NCI-H2227 (cell line): ENCODE data around the gene ANGPTL4.
A peak's percentile ranks its signal among the peaks of the same experiment; 100 is the strongest.
"Not testable (repeated sequence)": the region's sequence is repeated elsewhere in the genome, so short reads cannot be mapped to it uniquely, and the experiment has no call there.

Experiments used
- DNase-seq: peaks from one replicate; lab custom pipeline; 2025; ENCODE audit not compliant: unreplicated experiment; lab: John Stamatoyannopoulos, UW

Gene ANGPTL4

DNA sequence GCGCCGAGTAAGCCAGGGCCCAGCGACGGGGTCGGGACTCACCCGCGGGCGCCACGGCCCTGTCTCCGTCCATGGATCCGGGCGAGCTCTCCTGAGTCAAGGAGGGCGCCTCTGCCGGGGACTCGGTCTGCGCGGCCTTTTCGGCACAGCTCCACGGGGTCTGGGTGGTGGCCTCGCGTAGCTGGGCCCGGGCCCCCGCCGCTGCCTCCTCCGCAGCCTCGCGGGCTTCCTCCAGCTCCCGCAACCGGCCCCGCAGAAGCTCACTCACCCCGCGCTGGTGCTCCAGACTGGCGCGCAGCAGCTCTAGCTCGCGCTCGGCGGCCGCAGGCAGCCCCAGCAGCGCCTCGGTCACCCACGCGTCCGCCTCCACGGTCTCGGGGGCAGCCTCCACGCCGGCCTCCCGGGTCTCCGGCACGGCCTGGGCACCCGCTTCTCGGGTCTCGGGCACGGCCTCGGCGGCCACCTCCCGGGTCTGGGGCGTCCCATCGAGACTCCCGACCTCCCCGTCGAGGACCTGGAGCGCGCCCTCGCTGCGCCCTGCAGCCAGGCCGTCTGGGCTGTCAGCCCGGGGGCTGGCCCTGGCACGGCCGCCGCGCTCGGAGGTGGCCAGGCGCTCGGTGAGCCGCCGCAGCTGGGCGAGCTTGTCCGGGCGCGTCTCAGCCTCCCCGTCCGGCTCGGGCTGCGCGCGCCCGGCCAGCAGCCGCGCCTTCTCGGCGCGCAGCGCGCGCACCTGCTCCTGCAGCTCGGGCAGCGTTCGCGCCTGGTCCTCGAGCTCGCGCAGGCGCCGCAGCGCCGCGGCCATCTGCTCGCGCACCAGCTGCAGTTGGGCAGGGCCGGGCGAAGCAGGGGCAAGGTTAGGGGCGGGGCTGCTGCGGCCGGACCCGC is 29.3 kb upstream of the ANGPTL4 start:
- peak; percentile 88 for DNase-seq

DNA sequence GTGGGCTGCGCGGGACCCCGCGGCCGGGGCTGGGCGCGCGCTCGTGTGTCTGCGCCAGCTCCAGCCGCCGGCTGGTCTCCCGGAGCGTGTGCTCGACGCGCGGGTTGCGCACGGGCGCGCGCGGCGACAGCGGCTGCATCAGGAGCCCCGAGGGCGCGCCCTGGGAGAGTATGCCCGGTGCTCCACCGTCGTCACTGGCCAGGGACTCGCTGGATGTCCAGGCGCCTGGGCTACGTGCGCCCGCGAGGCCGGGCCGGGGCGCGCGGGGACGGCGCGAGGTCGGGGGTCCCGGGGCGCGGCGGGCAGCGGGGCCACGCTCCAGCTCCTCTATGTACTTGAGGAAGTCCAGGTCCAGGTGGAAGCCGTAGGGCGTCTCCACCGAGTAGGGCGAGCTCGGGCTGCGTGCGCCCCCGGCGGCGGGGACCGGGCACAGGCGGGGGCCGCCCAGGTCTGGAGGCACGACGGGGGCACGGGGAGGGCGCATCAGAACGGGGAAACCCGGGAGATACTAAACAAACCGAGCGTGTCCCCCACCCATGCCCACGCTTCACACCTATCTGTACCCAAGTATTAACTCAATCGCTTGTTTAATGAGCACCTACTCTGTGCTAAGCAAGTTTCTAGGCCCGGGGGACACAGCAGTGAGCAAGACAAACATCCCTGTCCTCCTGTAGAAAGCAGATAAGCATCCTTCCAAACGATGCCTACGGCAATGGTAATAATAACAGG is 28.4 kb upstream of the ANGPTL4 start:
- DNase-seq = peak; percentile 46

DNA sequence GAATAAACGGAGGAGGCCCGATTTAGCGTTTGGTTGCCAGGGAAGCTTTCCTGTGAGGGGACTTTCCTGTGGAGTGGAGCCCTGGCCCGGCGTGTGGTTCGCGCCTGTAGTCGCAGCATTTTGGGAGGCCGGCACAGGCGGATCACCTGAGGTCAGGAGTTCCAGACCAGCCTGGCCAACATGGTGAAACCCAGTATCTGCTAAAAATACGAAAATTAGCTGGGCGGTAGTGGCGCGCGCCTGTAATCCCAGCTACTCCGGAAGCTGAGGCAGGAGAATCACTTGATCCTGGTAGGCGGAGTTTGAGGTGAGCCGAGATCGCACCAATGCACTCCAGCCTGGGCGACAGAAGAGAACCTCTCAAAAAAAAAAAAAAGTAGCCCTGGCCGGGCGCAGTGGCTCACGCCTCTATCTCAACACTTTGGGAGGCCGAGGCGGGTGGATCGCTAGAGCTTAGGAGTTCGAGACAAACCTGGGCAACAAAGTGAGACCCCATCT is 27.8 kb upstream of the ANGPTL4 start:
- no peak for DNase-seq

DNA sequence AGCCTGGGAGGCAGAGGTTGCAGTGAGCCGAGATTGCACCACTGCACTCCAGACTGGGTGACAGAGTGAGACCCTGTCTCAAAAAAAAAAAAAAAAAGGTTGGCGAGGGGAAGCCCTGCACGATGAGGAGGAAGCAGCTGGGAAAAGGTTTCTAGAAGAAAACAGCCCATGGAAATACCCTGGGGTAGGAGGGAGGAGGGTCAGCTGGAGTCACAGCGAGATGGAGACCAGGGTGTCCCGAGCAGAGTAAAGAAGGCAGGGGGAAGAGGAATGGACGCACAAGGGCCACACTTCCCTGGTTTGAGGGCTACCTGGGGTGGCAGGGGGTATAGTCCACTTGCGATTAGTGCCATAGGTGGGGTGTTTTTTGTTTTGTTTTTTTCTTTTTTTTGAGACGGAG is 27.3 kb upstream of the ANGPTL4 start:
- no peak for DNase-seq

DNA sequence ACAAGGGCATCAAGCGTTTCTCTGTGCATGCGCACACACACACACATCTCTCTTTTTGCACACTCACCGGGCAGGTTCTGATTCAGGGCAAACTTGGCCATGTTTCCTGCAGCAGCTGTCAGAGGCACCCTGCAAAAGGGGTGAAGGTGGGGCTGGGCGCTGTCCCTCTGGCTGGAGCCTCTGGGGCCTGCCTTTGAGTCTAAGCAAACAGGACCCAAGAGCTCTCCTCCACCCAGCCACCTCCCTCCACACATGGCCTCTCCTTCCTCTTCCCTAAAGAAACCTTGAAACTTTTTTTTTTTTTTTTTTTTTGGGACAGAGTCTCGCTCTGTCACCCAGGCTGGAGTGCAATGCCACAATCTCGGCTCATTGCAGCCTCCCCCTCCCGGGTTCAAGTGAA is 26.2 kb upstream of the ANGPTL4 start:
- no peak for DNase-seq

DNA sequence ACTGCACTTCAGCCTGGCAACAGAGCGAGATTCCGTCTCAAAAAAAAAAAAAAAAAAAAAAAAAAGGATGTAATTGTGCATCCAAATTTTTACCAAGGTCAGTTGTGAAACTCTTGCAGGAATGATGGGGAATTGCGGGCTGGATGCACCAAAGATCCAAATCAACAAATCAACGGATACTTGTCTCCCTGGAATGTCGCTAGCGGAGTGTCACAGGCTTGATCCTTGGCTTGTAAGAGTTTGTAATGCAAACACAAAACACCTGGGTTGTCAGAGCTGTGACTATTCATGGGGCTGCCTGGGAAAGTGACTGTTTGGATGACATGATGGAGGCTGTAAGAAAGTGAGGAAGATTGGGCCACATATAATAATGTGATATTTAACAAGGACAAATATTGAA is 25.1 kb upstream of the ANGPTL4 start:
- DNase-seq = no peak

DNA sequence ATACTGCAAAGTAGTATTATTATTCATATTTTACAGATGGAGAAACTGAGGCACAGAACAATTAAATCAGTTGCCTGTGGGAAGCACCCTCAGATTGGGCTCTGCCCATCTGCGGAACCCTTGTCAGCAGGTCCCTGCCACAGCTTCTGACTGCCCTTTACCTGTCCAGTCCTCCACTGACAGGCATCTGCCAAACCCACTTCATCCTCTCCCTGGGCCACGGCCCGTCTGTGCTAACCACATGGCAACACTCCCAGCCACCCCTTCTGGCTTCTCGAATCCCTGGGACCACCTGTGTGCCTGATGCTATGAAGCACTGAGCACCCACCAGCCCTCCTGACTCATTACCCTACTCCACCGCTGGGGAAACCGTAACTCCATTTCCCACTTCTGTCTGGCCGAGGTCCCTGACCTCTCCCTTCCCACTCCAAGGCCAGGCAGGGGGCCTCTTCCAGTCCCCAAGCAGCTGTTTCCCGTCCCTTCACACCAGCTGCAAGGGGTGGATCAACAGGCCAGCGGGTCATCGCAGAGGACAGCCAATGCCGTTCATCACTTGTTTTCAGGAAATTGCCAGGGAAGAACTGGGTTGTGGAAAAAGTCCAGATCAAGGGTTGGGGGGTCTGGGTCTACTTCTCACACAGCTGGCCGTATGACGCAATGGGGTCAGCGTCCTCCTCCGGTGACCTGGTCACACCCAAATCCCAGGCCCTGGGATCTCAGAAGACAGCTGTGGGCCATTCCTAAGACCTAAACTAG is 23.4 kb upstream of the ANGPTL4 start:
- DNase-seq = no peak

DNA sequence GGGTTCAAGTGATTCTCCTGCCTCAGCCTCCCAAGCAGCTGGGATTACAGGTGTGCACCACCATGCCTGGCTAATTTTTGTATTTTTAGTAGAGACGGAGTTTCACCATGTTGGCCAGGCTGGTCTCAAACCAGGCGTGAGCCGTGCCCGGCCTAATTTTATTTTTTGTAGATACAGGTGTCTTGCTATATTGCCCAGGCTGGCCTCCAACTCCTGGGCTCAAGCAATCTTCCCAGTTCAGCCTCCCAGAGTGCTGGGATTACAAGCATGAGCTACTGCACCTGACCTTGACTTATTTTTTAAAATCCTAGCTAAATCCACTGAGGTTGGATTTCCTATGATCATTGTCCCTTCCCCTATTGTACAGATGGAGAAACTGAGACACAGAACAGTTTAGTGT is 22.5 kb upstream of the ANGPTL4 start:
- not testable (repeated sequence) for DNase-seq

DNA sequence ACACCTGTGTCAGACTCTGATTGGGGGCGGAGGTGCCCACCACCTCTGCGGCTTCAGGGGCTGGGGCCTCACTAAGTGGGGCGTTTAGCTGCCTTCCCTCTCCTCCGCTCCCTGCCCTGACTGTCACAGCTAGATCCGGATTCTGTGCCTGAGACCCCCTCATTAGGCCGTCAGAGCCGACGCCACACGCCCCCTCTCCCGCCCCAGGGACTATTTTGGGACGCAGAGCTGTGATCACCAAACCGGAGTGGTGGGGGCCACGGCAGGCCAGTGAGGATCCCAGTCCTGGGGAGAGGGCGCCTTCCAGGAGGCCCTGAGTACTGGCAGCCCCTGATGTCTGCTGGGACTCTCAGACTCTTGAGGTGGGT is 21.7 kb upstream of the ANGPTL4 start:
- DNase-seq = no peak

DNA sequence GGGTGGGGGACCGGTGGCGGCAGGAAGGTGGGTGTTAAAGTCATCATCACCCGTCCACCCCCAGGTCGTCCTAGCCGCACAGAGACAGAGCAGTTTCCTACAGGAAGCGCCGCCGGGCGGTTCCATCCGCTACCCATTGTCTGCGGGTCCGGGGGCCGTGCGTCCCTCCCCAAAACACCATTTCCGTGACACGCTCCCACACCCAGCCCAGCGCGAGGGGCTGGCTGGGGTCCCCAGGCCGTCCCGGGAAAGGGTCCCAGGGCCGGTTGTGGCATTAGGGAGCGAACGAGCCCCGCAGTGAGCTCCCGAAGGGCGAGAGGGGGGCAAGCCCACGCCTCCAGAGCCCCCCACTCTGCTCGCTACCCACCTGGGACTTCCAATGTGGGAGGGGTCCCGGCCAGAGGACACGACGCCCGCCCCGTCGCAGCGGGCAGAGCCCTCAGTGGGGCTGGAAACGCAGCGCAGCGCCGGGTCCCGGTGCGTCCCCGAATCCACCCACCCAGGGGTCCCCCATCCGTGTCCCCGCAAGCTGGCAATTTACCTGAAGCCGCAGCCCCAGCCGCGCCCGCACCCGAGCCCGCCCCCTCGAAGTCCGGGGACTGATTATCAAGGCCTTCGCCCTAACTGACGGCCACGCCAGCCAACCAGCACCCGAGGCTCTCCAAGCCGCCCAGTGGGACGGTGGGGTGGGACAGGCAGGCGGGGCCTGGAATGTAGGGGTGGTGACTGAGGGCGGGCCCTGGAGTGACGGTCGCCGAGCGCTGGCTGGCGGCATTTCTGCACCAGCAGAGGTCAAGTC is 21.1 kb upstream of the ANGPTL4 start, which contains the start of gene KANK3:
Gene KANK3, minus strand, starts transcription at position 579 of the 799 bp plus-strand sequence. CDS start 5,434 bp downstream, outside the sequence.
- DNase-seq = peak; percentile 93

DNA sequence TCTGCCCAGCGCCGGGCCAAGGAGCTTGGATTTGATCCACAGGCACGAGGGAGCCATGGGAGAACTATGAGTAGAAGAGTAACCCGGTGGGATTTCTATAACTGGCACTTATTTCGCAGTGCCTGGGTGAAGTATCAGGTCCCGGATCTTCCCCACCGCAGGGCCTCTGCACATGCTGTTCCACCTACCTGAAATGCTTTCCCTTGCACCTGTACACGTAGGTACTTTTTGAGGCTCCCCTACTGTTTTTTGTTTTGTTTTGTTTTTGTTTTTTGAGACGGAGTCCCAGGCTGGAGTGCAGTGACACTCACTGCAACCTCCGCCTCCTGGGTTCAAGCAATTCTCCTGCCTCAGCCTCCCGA is 20.5 kb upstream of the ANGPTL4 start:
- no peak for DNase-seq

DNA sequence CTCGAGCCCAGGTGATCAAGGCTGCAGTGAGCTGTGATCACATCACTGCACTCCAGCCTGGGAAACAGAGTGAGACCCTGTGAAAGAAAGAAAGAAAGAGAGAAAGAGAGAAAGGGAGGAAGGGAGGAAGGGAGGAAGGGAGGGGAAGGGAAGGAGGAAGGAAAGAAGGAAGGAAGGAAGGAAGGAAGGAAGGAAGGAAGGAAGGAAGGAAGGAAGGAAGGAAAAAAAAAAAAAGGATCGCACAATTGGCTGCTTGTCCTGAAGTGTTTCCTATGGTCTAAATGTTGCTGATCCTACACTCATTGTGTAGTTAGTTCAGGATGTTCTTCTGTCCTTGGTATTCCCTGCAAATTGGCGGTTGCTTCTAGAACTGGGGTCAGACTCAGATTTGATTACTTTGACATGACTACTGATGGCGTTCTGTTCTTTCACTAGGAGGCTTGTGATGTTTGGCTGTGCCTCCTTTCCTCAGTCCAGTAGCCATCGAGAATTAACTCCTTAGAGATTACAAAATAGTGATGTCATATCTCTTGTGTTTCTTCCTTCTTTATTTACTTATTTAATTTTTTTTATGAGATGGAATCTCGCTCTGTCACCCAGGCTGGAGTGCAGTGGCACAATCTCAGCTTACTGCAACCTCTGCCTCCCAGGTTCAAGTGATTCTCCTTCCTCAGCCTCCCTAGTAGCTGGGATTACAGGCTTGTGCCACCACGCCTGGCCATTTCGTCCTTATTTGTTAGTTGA is 14.2 kb upstream of the ANGPTL4 start:
- DNase-seq = not testable (repeated sequence)

DNA sequence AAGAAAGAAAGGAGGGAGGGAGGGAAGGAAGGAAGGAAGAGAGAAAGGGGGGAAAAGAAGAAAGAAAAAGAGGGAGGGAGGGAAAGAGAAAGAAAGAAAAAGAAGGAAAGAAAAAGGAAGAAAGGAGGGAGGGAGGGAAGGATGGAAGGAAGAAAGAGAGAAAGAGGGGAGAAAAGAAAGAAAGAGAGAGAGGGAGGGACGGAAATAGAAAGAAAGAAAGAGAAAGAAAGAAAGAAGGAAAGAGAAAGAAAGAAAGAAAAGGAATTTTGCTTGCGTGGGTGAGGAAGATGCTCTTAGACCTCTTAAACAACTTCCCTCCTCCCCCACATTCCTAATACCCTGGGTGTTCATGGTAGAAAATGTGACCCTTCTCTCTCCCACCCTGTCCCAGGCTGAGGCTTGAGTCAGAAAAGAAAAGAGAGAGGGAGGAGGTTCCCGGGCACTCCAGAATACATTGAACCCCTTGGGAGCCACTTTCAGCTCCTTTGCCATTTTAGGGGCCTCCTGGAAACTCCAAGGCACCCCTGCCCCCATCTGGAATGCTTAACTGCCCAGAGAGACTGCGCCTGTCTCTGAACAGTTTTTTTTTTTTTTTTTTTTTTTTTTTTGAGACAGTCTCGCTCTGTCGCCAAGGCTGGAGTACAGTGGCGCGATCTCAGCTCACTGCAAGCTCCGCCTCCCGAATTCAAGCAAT is 11.7 kb upstream of the ANGPTL4 start:
- no peak for DNase-seq

DNA sequence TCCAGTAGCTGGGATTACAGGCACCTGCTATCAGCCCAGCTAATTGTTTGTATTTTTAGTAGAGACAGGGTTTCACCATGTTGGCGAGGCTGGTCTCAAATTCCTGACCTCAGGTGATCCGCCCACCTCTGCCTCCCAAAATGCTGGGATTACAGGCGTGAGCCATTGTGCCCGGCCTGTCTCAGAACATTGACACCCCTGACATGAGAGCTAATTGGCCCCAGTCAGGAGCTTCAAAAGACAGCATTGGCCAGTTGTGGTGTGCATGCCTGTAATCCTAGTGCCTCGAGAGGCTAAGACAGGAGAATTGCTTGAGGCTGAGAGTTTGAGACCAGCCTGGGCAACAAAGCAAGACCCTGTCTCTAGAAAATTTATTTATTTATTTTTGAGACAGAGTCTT is 11.1 kb upstream of the ANGPTL4 start:
- DNase-seq = not testable (repeated sequence)

DNA sequence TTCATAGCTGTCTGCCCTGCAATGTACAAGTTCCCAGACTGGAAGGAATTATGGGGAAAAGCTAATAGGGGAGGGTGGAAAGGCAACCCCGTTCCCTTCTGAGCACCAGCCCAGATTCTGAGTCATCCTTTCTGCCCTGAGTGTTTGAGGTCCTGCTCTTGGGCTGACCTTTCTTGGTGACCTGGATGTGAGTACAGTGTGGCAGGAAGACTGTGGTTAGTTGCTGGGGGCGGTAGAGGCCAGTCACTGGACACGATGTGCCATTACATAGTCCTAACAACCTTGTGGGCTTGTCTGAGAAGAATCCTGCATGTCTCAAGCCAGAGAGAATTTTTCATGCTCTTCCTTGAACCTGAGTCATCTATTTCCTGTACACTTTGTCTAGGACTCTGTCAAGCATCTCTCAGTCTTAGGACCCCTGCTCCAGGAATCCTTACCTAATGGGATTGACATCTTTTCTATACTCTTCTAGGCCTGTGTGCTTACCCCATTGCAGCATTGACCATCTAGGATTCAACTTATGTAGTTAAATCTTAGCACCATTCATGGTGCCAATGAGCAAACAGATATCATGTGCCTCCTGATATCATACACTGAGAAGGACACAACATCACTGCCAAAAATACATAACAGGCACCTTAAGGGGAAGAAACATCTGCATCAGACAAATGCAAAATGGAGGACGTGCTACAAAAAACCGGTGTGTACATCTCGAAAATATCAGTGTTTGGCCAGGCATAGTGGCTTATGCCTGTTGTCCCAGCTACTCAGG is 8.1 kb upstream of the ANGPTL4 start:
- DNase-seq = no peak

DNA sequence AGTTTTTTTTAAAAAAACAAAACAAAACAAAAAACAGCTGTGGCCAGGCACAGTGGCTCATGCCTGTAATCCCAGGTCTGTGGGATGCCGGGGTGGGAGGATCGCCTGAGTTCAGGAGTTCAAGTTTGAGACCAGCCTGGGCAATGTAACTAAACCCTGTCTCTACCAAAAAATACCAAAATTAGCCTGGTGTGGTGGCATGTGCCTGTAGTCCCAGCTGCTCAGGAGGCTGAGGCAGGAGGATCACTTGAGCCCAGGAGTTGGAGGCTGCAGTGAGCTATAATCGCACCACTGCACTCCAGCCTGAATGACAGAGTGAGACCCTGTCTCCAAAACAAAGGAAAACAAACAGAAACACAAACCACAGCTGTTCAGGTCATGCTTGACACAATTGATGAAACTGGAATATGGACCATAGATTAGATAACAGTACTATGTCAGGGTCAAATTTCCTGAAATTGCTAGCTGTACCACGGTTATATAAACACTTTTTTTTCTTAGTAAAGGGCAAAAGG is 6.9 kb upstream of the ANGPTL4 start:
- DNase-seq = no peak

DNA sequence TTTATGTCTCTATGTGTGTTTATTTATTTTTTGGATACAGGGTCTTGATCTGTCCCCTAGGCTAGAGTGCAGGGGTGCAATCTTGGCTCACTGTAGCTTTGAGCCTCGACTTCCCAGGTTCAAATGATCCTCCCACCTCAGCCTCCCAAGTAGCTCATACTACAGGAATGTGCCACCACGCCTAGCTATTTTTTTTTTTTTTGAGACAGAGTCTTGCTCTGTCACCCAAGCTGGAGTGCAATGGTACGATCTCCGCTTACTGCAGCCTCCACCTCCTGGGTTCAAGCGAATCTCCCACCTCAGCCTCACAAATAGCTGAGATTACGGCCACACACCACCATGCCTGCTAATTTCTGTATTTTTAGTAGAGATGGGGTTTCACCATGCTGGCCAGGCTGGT is 5.0 kb upstream of the ANGPTL4 start:
- DNase-seq = no peak

DNA sequence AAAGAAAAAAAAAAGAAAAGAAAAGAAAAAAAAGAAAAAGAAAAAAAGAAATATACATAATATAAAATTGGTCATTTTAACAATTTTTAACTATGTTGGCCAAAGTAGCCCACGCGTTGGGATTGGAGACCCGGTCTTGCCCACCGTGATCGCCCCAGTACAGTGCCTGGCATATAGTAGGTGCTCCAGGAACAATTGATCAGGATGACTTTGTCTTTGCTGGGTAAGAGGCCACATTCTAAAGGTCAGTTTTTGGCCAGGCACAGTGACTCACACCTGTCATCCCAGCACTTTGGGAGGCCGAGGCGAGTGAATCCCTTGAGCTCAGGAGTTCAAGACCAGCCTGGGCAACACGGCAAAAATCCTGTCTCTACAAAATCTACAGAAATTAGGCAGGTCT is 3.8 kb upstream of the ANGPTL4 start:
- no peak for DNase-seq
